ENCODE data around the gene WDR41. TPM values are rescaled to one million over a fixed set of nuclear protein-coding genes. Genes with fewer than 3 reads are reported as not detected.

Gene WDR41
- total and polyA plus RNA-seq, 2 experiments from 2014 or later, result 96.9 to 173 TPM

GRCh38 chr5:77428526-77428925 is 63.6 kb downstream of the WDR41 start:
- peak overlapping the region; percentile 56 for H3K4me2 ChIP-seq (ENCODE audit: unreplicated experiment)
- H3K9me3 ChIP-seq (ENCODE audit: low read depth), result no peaks in the 10 kb centered on the region
- H3K9me2 ChIP-seq (ENCODE audit: insufficient read depth), result no peaks in the 10 kb centered on the region
- no peaks in the 10 kb centered on the region for H3K27me3 ChIP-seq (replicated peaks; ENCODE audit: insufficient read depth)
- H3K79me2 ChIP-seq (ENCODE audit: insufficient read depth), result no peaks in the 10 kb centered on the region
- 0 out of 2 replicates have a peak overlapping the region, but pooled peaks have one; percentile 17 for H3K9ac ChIP-seq
- in situ Hi-C loops (cut with MboI), result no loop called here
- 27 to 35% methylated on average over 5 of the region's 5 CpGs for WGBS, 2 experiments (ENCODE audit: low coverage in 1 of 2, low lambda C conversion rate in 2 of 2, missing lambda C conversion rate in 2 of 2)
- H4K20me1 ChIP-seq (ENCODE audit: insufficient read depth), result no peaks in the 10 kb centered on the region
- peaks cover 27% of the 10 kb centered on the region for H3K36me3 ChIP-seq (ENCODE audit: low read depth)
- H3K27ac ChIP-seq, result peak overlapping the region; percentile 29
- DNase-seq, result no peak
- H2AFZ ChIP-seq, result no peak overlapping the region
- peaks cover 60% of the 10 kb centered on the region for H3K4me1 ChIP-seq (ENCODE audit: insufficient read depth)
- TF ChIP-seq EZH2 (IDR thresholded peaks at IDR 0.05; ENCODE audit: insufficient read depth, poor library complexity, severe bottlenecking), result no peak
- peaks cover 88% of the 10 kb centered on the region for H3F3A ChIP-seq (ENCODE audit: insufficient read depth)
- H3K4me3 ChIP-seq, result 0 out of 2 replicates have a peak overlapping the region, but pooled peaks have one; percentile 3

- DNase-seq, result peak; percentile 49
- Histone ChIP-seq H3K4me2 (ENCODE audit: unreplicated experiment) (peak overlapping the region; percentile 56), H3K79me2 (ENCODE audit: insufficient read depth) (no peaks in the 10 kb centered on the region), H3K4me3 (peak overlapping the region; percentile 3; the same call in 1 of the 2 replicates), H3K9ac (0 out of 2 replicates have a peak overlapping the region, but pooled peaks have one; percentile 17), H3F3A (ENCODE audit: insufficient read depth) (peaks cover 86% of the 10 kb centered on the region), H3K27me3 (replicated peaks; ENCODE audit: insufficient read depth) (no peaks in the 10 kb centered on the region), H4K20me1 (ENCODE audit: insufficient read depth) (no peaks in the 10 kb centered on the region), H2AFZ (no peak overlapping the region), H3K36me3 (ENCODE audit: low read depth) (peaks cover 23% of the 10 kb centered on the region), H3K4me1 (ENCODE audit: insufficient read depth) (peaks cover 60% of the 10 kb centered on the region), H3K9me3 (ENCODE audit: low read depth) (no peaks in the 10 kb centered on the region), H3K27ac (peak overlapping the region; percentile 29), H3K9me2 (ENCODE audit: insufficient read depth) (no peaks in the 10 kb centered on the region)
- in situ Hi-C loops (cut with MboI), result no loop called here
- TF ChIP-seq EZH2 (IDR thresholded peaks at IDR 0.05; ENCODE audit: insufficient read depth, poor library complexity, severe bottlenecking), result no peak
- TF ChIP-seq EZH2phosphoT487 (IDR thresholded peaks at IDR 0.05; ENCODE audit: insufficient read depth, low read depth), result no peak
These were observed 64.1 kb downstream of the WDR41 start for GRCh38 chr5:77427998-77428397.

DNA sequence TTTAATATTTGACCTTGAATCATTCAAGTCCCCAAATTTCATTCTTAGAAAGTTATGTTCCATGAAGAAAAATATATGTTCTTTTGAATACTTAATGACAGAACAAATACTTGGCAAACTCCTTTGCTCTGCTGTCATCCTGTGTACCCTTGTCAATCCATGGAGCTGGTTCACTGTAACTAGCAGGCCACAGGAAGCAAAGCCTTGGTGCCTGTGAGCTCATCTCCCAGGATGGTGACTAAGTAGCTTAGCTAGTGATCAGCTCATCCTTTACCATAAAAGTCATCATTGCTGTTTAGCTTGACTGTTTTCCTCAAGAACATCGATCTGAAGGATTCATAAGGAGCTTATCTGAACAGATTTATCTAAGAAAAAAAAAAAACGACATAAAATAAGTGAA is 65.4 kb downstream of the WDR41 start:
- Histone ChIP-seq H3K9me2 (ENCODE audit: insufficient read depth) (no peaks in the 10 kb centered on the region), H3F3A (ENCODE audit: insufficient read depth) (peaks cover 72% of the 10 kb centered on the region), H3K36me3 (ENCODE audit: low read depth) (peaks cover 11% of the 10 kb centered on the region), H3K27me3 (replicated peaks; ENCODE audit: insufficient read depth) (no peaks in the 10 kb centered on the region), H3K9ac (no peak overlapping the region), H3K4me3 (no peak overlapping the region), H3K79me2 (ENCODE audit: insufficient read depth) (no peaks in the 10 kb centered on the region), H3K9me3 (ENCODE audit: low read depth) (no peaks in the 10 kb centered on the region), H4K20me1 (ENCODE audit: insufficient read depth) (no peaks in the 10 kb centered on the region), H3K4me2 (ENCODE audit: unreplicated experiment) (peak overlapping the region; percentile 36), H3K4me1 (ENCODE audit: insufficient read depth) (peaks cover 54% of the 10 kb centered on the region), H3K27ac (peak overlapping the region; percentile 39), H2AFZ (no peak overlapping the region)
- peak; percentile 87 for DNase-seq
- in situ Hi-C loops (cut with MboI), result no loop called here
- no peak for TF ChIP-seq EZH2phosphoT487 (IDR thresholded peaks at IDR 0.05; ENCODE audit: insufficient read depth, low read depth)
- TF ChIP-seq EZH2 (IDR thresholded peaks at IDR 0.05; ENCODE audit: insufficient read depth, poor library complexity, severe bottlenecking), result no peak
- 0% methylated on average over 2 of the region's 2 CpGs for WGBS, 2 experiments (ENCODE audit: low coverage in 1 of 2, low lambda C conversion rate in 2 of 2, missing lambda C conversion rate in 2 of 2)

GRCh38 chr5:77425998-77426659 is 66.0 kb downstream of the WDR41 start:
- peak overlapping the region; percentile 4; the same call in 1 of the 2 replicates for H3K27ac ChIP-seq
- no peak overlapping the region for H3K9ac ChIP-seq
- H4K20me1 ChIP-seq (ENCODE audit: insufficient read depth), result no peaks in the 10 kb centered on the region
- H3K79me2 ChIP-seq (ENCODE audit: insufficient read depth), result no peaks in the 10 kb centered on the region
- TF ChIP-seq EZH2phosphoT487 (IDR thresholded peaks at IDR 0.05; ENCODE audit: insufficient read depth, low read depth), result no peak
- TF ChIP-seq EZH2 (IDR thresholded peaks at IDR 0.05; ENCODE audit: insufficient read depth, poor library complexity, severe bottlenecking), result no peak
- peaks cover 48% of the 10 kb centered on the region for H3K4me1 ChIP-seq (ENCODE audit: insufficient read depth)
- in situ Hi-C loops (cut with MboI), result no loop called here
- no peak overlapping the region for H2AFZ ChIP-seq
- no peaks in the 10 kb centered on the region for H3K27me3 ChIP-seq (replicated peaks; ENCODE audit: insufficient read depth)
- H3F3A ChIP-seq (ENCODE audit: insufficient read depth), result peaks cover 67% of the 10 kb centered on the region
- no peaks in the 10 kb centered on the region for H3K9me3 ChIP-seq (ENCODE audit: low read depth)
- H3K9me2 ChIP-seq (ENCODE audit: insufficient read depth), result no peaks in the 10 kb centered on the region
- H3K4me3 ChIP-seq, result no peak overlapping the region
- 32% methylated on average over 8 of the region's 8 CpGs for WGBS, 2 experiments (ENCODE audit: low coverage in 1 of 2, low lambda C conversion rate in 2 of 2, missing lambda C conversion rate in 2 of 2)
- peaks cover 10% of the 10 kb centered on the region; the same call in 1 of the 2 replicates for H3K36me3 ChIP-seq (ENCODE audit: low read depth)
- no peak for DNase-seq
- no peak overlapping the region for H3K4me2 ChIP-seq (ENCODE audit: unreplicated experiment)
